Measurements from ENCODE around the gene CLPTM1.

- no peak for TF ChIP-seq CTCF (conservative IDR thresholded peaks at IDR 0.05; ENCODE audit: low read depth, low read length)
- no peak for TF ChIP-seq EZH2 (IDR thresholded peaks at IDR 0.05; ENCODE audit: borderline replicate concordance, low read depth, low read length, poor library complexity, severe bottlenecking)
Measured at GRCh38 chr19:44939668-44940067, 15.5 kb upstream of the CLPTM1 start.

Measured in A673 (cell line).